GM21390 (cell line): Measurements from ENCODE around the gene KPNA2.
"Not testable (repeated sequence)": the region's sequence is repeated elsewhere in the genome, so short reads cannot be mapped to it uniquely, and the experiment has no call there.

Source experiments
- ATAC-seq: cut with Tn5 transposase; IDR thresholded peaks from one replicate; pipeline ENCODE4 v1.9.1; 2021; ENCODE audit not compliant: unreplicated experiment

Gene KPNA2

GRCh38 chr17:68035523-68036303 is at the start of gene KPNA2:
KPNA2 (plus strand) TSS chr17:68035735; CDS start chr17:68037133, 1,398 bp downstream.
- ATAC-seq: peak; percentile 87

GRCh38 chr17:67990909-67991308 is 44.6 kb upstream of the KPNA2 start:
- ATAC-seq: no peak

- ATAC-seq: no peak
Measured at GRCh38 chr17:67992548-67993152, 42.9 kb upstream of the KPNA2 start.

GRCh38 chr17:67993153-67993997 is 42.2 kb upstream of the KPNA2 start:
- peak; percentile 78 for ATAC-seq

- ATAC-seq: no peak
Measured at GRCh38 chr17:67993998-67994361, 41.6 kb upstream of the KPNA2 start.

- ATAC-seq: no peak
Measured at GRCh38 chr17:67994817-67995569, 40.5 kb upstream of the KPNA2 start.

- ATAC-seq: no peak
Measured at GRCh38 chr17:67995570-67996263, 39.8 kb upstream of the KPNA2 start.

GRCh38 chr17:67996301-67997171 is 39.0 kb upstream of the KPNA2 start, which contains the start of gene C17orf58:
C17orf58 (minus strand) TSS chr17:67996469; CDS start chr17:67996198, 271 bp downstream.
- ATAC-seq: not testable (repeated sequence)

GRCh38 chr17:67998466-67998865 is 37.1 kb upstream of the KPNA2 start:
- no peak for ATAC-seq

- no peak for ATAC-seq
Measured at GRCh38 chr17:67999291-67999911, 36.1 kb upstream of the KPNA2 start.

- ATAC-seq: no peak
Measured at GRCh38 chr17:68004201-68004600, 31.3 kb upstream of the KPNA2 start.

GRCh38 chr17:68006797-68007196 is 28.7 kb upstream of the KPNA2 start:
- ATAC-seq: no peak

- no peak for ATAC-seq
Measured at GRCh38 chr17:68011199-68011665, 24.3 kb upstream of the KPNA2 start.

- ATAC-seq: no peak
Measured at GRCh38 chr17:68013385-68013784, 22.1 kb upstream of the KPNA2 start.

GRCh38 chr17:68015081-68015723 is 20.3 kb upstream of the KPNA2 start:
- no peak for ATAC-seq

GRCh38 chr17:68016838-68017237 is 18.7 kb upstream of the KPNA2 start:
- no peak for ATAC-seq

GRCh38 chr17:68018493-68018892 is 17.0 kb upstream of the KPNA2 start:
- not testable (repeated sequence) for ATAC-seq

- ATAC-seq: no peak
Measured at GRCh38 chr17:68019336-68019674, 16.2 kb upstream of the KPNA2 start.
